Limb (tissue), 2 donors: ENCODE measurements around the gene MEX3A.
"Not testable (repeated sequence)": the region's sequence is repeated elsewhere in the genome, so short reads cannot be mapped to it uniquely, and the experiment has no call there.

Experiments used
- DNase-seq, 2 donors: peaks; one replicate each; pipeline ENCODE4 v3.0.0-alpha.2; 2016; ENCODE audit errors: extremely low spot score in 2 of 2

The MEX3A gene, protein sequence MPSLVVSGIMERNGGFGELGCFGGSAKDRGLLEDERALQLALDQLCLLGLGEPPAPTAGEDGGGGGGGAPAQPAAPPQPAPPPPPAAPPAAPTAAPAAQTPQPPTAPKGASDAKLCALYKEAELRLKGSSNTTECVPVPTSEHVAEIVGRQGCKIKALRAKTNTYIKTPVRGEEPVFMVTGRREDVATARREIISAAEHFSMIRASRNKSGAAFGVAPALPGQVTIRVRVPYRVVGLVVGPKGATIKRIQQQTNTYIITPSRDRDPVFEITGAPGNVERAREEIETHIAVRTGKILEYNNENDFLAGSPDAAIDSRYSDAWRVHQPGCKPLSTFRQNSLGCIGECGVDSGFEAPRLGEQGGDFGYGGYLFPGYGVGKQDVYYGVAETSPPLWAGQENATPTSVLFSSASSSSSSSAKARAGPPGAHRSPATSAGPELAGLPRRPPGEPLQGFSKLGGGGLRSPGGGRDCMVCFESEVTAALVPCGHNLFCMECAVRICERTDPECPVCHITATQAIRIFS

DNA sequence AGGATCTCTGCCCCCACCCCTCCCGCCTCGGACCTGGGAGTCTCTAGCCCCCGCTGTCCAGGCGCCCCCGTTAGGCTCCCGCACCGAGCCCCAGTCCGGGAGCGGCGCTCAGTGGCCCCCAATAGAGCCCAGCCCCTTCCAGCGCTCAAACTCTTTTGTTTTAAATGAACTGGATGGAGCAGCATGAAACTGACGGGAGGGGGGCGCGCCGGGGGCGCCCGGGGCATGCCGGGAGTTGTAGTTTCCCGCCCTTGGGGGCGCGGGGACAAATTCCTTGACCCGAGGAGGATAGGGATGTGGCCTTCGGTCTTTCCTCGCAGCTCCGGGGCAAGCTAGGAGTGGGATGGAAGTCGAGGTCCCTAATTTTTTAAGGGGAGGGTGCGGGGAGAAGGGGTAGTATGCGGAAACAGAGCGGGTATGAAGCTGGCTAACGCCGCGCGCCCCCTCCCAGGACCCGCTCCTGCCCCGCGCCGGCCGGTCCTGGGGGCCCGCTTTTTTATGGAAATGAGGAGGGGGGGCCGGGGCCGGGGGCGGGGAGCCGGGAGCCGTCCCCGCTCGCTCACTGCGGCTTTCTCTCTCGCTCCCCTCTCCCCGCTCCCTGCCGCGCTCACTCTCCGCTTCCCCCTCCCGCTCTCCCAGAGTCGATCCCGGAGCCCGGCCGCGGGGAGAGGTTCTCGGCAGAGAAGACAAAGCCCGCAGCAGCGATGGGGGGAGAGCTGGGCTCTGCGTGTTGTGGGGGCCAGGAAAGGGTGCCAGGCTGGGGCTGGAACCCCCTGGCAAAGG, at the start of gene MEX3A:
Gene MEX3A (minus strand): TSS at position 157 of the 783 bp plus-strand sequence. CDS start 467 bp downstream, outside the sequence.
- peak; percentile 89 to 97 for DNase-seq

DNA sequence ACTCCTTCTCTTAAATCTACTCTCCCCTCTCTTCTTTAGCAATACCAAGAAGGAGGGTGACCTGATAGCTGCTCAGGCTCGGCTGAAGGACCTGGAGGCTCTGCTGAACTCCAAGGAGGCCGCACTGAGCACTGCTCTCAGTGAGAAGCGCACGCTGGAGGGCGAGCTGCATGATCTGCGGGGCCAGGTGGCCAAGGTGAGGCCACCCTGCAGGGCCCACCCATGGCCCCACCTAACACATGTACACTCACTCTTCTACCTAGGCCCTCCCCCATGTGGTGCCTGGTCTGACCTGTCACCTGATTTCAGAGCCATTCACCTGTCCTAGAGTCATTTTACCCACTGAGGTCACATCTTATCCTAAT, 48.3 kb upstream of the MEX3A start:
- DNase-seq = no peak

DNA sequence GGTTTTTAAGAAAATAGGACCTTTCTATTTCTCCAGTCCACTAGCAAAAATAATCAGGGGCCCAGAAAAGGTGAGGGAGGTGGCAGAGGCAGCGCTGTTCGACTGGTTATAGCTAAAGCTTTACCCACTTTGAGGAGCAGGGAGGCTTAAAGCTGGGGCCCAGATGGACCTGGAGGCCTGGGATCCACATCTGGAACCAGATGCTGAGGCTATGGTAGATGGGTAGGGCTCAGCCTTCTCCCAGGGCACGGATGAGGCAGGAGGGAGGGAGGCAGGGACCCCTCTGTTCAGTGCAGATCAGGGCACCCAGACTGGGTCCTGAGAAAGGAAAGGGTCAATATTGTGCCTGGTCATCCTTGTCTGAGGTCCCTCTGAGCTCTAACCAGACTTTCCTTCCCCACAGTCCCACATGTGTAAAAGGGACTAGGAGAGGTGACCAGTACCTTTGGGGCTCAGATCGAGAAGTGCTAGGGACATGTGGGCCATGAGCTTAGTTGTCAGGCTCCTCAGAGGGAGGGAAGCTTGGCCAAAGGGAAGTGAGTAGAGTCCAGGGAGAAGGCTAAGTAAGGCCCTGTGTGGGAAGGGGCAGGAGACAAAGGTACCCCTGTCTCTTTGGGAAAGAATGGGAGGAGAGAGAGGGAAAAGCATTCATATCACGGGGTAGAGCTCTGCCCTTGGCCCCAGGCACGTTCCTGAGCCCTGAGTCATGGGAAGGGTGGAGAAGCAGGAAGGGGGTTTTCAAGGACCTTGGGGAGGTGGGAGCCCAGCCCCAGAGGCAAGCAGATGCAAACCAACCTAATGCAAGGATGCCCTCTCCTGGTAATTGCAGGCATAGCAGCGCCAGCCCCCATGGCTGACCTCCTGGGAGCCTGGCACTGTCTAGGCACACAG, 47.7 kb upstream of the MEX3A start:
- DNase-seq = peak; percentile 89 to 90

DNA sequence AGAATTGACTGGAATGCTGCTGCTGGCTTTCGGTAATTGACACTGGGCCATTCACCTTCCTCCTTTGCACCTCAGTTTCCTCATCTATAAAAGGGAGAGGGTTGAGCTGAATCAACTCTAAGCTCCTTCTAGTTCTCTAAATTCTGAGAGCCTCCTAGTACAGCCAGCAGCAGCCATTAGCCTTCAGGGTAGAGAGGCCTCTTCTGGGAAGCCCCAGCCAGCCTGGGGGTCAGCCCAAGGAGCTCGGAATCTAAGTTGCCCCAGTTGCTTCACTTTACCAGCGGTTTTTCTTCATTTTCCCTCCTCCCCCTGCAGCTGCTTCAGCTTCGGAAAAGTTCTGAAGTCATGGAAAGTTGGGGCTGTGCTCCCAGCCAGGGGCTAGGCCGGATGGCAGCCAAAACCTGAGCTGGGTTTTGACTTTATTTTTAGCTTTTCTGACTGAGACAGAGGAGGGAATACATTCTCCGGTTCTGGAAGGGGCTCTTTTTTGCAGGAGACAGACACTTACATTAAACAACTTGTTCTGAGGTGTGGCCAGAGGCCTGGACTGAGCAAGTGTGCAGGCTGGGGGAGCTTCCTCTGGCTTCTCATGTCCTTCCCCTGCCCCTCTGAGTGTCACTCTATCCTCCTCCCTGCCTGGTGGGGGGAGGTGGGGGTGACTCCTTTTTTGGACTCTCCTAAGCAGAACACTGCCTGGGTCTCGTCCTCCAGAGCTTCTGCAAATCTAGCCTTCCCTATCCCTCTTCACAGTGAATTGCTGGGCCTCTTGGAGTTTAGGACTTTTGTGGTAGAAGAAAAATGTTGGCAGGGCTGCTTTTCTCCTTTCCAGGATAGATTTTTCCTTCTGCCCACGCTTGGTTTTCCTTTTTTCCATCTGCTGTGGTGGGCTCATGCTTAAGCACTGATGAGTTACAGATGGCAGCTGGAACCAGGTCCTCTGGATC, 46.7 kb upstream of the MEX3A start:
- peak; percentile 84 to 90 for DNase-seq

DNA sequence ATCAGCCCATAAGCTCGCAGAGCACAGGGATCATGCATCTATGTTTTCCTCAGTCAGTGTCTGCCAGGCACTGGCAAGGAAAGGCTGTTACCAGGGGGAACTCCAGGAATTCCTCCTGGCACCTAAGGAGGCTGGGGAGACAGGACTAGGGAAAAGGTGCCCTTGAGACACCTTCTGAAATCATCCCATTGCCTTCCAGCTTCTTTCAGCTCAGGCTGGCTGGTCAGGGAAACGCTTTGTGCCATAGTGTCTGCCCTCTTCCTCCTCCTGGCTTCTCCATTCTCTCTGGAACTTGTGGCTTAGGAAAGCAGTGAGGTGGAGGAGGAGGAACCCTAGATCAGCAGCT, 46.0 kb upstream of the MEX3A start:
- peak in 1 of 2 donors; percentile 35 for DNase-seq

DNA sequence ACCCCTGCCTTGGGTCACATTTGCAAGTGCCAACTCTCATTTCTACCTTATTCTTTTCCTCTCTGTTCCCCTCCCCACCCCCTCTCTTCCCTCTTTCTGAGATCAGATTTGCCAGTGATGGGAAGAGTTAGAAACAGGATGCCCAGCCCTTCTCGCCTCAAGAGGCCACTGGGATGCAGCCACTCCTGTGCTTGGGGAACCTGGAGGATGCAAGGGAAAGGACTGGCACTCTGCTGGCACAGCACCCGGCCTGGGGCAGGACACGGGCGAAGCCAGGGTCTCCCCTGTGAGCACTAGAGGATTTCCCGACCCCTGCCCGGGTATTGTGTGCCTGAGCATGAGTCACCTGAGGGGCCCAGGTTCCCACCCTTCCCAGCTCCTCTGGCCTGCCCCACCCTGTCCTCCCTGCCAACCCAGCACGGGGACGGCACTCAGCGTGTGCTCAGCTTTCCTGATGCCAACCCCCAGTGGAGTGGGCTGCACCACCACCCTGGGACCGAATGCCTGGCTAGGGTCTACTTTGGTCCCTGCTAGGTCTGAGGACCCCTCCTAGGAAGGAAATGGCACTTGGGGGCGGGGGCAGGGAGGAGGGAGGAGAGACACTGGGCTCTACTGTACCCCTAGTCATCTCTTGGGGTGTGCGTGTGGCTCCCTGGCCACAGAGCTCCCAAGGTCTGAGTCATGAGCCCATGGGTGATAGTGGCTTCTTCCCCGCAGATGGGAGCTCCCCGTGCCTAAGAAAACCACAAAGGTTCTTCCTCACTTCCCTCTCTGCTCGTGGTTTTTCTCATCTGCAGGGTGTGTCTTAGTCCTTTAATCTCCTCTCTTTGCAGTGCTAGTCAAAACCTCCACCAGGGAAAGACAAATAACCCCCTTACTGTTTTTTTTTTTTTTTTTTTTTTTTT, 44.6 kb upstream of the MEX3A start:
- peak in 1 of 2 donors; percentile 41 for DNase-seq

DNA sequence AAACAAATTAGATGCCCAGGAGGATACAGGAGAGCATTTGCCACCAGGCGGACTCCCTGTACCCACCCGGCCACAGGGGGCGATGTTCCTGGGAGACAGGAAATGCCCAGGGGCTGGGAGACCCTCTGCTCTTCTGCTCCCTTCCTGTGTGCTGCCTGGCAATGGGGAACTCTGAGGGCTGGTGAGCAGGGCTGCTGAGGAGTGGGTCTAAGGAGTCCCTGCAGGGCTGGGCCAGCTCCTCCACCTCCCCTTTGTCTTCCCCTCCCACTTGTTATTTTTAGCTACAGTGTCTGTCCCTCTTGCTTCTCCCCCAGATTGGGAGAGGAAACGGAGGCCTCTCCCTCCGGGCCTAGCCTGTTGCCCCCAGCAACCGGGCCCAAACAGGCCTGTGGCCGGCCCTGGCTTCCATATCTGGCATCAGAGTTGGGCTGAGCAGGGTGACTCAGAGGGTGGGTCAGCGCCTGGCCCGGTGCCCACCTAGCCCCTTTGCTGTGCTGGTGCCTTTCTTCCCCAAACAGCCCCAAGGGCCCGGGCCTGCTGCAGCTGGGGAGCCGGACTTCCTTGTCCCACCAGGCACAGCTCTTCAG, 43.9 kb upstream of the MEX3A start:
- DNase-seq = peak; percentile 71 to 86

DNA sequence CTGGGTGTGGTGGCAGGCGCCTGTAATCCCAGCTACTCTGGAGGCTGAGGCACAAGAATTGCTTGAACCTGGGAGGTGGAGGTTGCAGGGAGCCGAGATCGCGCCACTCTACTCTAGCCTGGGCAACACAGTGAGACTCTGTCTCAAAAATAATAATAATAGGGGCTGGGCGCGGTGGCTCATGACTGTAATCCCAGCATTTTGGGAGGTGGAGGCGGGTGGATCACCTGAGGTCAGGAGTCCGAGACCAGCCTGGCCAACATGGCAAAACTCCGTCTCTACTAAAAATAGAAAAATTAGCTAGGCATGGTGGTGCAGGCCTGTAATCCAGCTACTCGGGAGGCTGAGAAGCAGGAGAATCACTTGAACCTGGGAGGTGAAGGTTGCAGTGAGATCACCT, 43.3 kb upstream of the MEX3A start:
- not testable (repeated sequence) for DNase-seq

DNA sequence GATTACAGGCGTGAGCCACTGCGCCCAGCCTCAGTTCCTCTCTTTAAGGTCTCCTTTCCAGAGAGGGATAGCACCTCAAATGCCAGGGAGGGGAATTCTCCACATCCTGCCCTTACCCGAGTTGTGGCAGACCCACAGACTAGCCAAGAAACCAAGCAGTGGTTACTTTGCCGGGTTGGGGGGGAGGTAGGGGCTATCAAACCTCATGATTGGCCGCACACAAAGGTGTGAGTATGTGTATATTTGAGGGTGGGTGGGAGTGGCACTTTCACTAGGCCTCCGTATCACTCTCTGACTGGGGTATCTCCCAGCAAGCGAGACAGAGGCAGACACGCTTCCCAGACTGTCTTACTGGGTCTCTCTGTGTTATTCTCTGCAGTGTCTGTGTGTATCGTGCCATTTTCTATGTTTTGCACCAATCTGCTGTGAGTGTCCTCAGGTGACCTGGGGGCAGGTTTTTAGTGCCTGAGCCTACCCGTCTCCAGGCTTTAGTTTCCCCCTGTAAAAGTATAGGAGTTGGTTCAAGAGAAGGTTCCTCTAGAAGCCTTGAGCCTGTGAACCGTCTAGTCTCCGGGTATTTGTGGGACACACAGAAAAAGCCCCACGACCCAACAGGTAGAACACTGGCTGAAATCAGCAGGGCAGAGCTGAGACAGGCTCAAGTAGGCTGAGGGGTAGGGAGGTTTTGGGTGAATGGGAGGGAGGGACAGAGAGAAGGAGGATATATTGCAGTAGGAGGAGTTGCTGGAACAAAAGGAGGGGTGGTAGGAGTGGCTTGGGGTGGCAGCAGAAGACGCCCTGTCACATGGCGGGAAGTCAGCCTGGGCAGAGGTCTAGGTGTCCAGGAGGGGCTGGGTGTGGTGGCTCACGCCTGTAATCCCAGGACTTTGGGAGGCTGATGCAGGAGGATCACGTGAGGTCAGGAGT, 42.6 kb upstream of the MEX3A start:
- DNase-seq = no peak

DNA sequence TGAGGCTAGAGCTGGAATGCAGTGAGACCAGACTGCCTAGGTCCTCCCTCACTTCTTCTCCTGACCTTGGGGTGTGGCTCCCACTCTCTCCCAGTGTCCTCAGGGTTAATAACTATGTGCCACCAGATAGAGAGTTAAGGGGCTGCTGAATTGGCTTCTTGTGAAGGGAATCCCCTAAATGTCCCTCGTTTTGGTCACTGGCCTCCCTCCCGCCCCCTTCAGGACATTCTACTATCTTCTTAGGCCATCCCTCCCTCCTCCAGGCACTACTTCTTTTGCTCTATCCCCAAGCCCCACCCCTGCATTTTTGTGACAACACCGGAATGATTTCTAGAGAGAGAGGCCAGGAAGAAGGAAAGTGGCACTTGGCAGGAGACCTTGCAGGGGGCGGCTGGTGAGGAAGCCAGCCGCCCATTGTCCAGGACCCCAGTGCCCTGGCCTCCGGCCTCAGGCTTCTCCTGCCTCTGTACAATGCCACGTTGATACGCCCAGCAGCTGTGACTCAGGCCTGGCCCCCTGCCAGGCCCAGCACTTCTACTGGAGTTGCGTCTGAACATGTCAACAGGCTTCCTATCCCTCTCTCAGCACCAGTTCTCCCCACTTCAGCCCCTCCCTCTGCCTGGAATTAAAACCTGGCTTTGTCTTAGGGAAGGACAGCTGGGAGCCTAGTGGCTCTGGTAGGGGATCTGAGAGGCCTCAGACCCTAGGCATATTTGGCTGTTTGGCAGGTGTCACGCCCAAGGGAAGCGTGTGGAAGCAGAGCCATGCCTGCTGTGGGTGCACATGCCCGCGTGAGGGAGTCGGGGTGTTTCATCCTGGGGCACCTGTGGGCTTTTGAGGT, 41.3 kb upstream of the MEX3A start:
- DNase-seq = peak; percentile 91 to 95

DNA sequence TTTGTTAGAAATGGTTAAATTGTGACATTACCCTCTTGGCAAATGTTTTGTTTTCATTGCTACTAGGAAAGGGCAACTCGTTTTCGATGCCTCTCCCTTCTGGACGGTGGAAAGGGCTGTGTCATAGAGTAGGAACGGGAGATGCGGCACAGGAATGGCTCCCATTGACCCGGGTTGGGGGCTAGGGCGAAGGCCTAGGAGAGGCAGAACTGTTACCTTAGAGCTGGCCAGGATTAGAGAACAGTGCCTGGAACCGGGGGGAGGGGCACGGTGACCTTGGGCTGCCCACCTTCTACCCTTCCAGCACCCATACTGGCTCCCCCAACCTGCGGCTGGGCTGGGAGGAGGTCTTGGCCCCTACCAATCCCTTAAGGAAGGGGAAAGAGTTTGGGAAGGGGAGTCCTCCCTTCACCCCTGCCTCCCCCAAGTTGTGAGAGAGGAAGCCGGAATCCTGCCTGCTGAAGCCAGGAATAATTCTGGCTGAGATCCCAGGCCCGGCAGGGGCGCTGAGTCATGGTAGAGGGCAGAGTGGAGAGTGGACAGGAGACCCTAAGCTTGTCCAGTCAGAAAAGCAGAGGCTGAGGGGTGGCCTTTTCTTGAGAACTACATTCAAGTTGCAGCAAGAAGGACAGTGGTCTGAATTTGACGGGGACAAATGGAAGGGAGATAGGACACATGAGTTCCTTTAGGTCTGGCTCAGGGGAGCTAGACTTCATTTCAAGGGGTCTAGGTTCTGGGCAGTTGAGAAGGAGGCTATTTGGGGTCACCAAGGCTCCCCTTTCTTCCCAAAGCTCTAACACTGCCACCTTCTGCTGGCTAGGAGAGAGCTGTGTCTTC, 40.5 kb upstream of the MEX3A start:
- peak; percentile 61 to 73 for DNase-seq

DNA sequence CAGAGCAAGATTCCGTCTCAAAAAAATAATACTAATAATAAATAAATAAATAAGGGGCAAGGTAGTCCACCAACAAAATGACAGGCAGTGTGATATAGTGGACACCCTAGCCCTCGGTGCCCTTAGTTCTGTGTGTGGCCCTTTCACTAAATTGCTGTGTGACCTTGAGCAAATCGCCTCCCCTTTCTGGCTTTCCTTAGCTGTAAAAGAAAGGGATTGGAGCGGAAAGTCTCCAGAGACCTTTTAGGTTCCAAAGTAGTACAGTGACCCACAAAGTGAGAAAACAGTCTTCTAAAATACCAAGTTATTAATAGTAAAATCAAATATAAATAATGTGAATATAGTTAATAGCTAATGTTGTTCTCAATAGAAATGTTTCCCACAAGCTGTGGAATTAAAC, 39.8 kb upstream of the MEX3A start:
- no peak for DNase-seq

DNA sequence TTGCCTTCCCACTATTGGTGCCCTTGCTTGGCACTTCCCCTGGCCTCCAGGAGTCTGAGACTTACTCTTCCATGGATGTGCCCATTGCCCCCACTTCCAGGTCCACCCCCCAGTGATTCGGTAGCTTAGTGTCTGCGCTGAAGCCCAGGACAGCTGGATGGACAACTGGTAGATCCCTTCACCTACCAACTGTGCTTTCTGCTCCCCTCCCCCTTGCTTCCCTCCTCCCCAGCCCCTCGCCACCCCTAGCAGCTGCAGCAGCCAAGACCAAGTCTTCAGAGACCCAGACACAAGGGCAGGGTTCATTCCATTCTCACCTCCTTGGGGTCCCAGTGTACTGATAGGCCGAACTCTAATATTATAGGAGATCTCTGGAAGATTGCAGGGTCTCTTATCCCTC, 39.2 kb upstream of the MEX3A start:
- DNase-seq = peak in 1 of 2 donors; percentile 46

DNA sequence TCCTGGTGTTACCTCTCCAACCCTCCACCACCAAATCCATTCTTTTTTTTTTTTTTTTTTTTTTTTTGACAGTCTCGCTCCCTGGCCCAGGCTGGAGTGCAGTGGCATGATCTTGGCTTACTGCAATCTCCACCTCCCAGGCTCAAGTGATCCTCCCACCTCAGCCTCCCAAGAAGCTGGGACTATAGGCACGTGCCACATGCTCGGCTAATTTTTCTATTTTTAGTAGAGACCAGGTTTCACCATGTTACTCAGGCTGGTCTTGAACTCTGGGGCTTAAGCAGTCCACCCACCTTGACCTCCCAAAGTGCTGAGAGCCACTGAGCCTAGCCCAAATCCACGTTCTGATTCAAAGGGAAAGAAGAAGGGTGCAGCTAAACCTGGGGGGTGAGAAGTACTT, 38.7 kb upstream of the MEX3A start:
- not testable (repeated sequence) for DNase-seq

DNA sequence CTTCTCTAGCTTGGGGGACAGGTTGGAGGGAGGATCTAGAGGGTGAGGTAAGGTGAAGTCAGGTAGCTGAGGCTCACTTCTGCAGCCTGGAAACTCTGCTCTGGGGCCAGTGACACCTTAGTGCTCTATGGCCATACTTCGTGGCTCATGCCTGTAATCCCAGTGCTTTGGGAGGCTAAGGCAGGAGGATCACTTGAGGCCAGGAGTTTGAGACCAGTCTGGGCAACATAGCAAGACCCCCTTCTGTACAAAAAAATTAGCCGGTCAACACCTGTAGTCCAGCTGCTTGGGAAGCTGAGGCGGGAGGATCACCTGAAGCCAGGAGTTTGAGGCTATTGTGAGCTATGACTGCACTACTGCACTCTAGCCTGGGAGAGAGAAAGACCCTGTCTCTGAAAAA, 38.1 kb upstream of the MEX3A start:
- no peak for DNase-seq
